GM18870 (cell line): Measurements from ENCODE around the gene SHANK2.

Experiments used
- ATAC-seq: cut with Tn5 transposase; IDR thresholded peaks from one replicate; pipeline ENCODE4 v1.9.1; 2021; ENCODE audit warnings: moderate library complexity; ENCODE audit not compliant: unreplicated experiment

The SHANK2 gene

GRCh38 chr11:71252269-71252769 is at the start of gene SHANK2:
SHANK2 (minus strand) TSS chr11:71252577; CDS start chr11:71147326, 105,251 bp downstream.
- ATAC-seq: no peak

GRCh38 chr11:71301858-71302533 is 49.6 kb upstream of the SHANK2 start:
- no peak for ATAC-seq

- ATAC-seq: no peak
Measured at GRCh38 chr11:71301046-71301857, 48.9 kb upstream of the SHANK2 start.

- no peak for ATAC-seq
Measured at GRCh38 chr11:71300187-71300586, 47.8 kb upstream of the SHANK2 start.

- ATAC-seq: no peak
Measured at GRCh38 chr11:71298761-71299181, 46.4 kb upstream of the SHANK2 start.

- ATAC-seq: no peak
Measured at GRCh38 chr11:71298016-71298550, 45.7 kb upstream of the SHANK2 start.

- ATAC-seq: no peak
Measured at GRCh38 chr11:71294846-71295600, 42.6 kb upstream of the SHANK2 start.

- no peak for ATAC-seq
Measured at GRCh38 chr11:71293961-71294782, 41.8 kb upstream of the SHANK2 start.

- no peak for ATAC-seq
Measured at GRCh38 chr11:71286701-71287643, 34.6 kb upstream of the SHANK2 start.

- no peak for ATAC-seq
Measured at GRCh38 chr11:71285111-71285510, 32.7 kb upstream of the SHANK2 start.

GRCh38 chr11:71284525-71285092 is 32.2 kb upstream of the SHANK2 start:
- no peak for ATAC-seq

GRCh38 chr11:71283971-71284441 is 31.6 kb upstream of the SHANK2 start:
- no peak for ATAC-seq

GRCh38 chr11:71282581-71283351 is 30.4 kb upstream of the SHANK2 start:
- ATAC-seq: no peak

GRCh38 chr11:71281831-71282230 is 29.5 kb upstream of the SHANK2 start:
- no peak for ATAC-seq

GRCh38 chr11:71281204-71281603 is 28.8 kb upstream of the SHANK2 start:
- no peak for ATAC-seq

GRCh38 chr11:71279916-71280645 is 27.7 kb upstream of the SHANK2 start:
- ATAC-seq: no peak

GRCh38 chr11:71272161-71272560 is 19.8 kb upstream of the SHANK2 start:
- ATAC-seq: no peak
